H54 (cell line): ENCODE data around the gene SULT1C2.

Experiments
- DNase-seq: peaks from one replicate; pipeline ENCODE4 v3.0.0; 2011; ENCODE audit warnings: low spot score, mixed read lengths; ENCODE audit not compliant: insufficient read length
- FAIRE-seq: peaks from 3 replicates; lab custom pipeline; 2011; peaks lifted over from hg19 to GRCh38; lab: Jason Lieb, UNC
- POLR2A ChIP-seq: IDR thresholded peaks from 2 replicates; pipeline ENCODE4 v1.6.1; 2011; ENCODE audit warnings: low read depth, mild to moderate bottlenecking, low read length

The SULT1C2 gene

GRCh38 chr2:108288534-108289106 lies at the start of gene SULT1C2:
Gene SULT1C2, plus strand, starts transcription at chr2:108288895. Its CDS starts 4,773 bp downstream, at chr2:108293668.
- DNase-seq (peak; percentile 26), FAIRE-seq (peak; percentile 79)
- no peak for TF ChIP-seq POLR2A

GRCh38 chr2:108239786-108240185 lies 48.9 kb upstream of the SULT1C2 start, which contains the start of gene SULT1C3:
Gene SULT1C3, plus strand, starts transcription at chr2:108239968. Its CDS starts 7,227 bp downstream, at chr2:108247195.
- FAIRE-seq (no peak), DNase-seq (no peak)
- no peak for TF ChIP-seq POLR2A

- FAIRE-seq, result no peak
- DNase-seq, result no peak
- no peak for TF ChIP-seq POLR2A
Measured at GRCh38 chr2:108240966-108241365, 47.7 kb upstream of the SULT1C2 start.

DNA sequence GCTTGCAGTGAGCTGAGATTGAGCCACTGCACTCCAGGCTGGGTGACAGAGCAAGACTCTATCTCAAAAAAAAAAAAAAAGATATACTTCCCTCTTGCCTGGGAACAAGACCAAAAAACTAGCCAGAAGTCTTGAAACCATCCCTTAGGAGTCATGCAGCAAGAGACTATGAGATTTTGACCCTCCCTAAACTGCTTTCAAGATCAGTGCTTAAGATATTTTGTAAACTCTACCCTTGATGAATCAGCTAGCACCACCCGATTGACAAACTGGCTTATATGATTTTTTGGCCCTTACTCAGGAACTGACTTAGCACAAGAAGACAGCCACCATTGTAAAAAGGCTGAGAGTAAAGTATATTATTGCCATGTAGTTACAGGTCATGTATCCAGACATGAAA lies 45.1 kb upstream of the SULT1C2 start:
- TF ChIP-seq POLR2A, result no peak
- DNase-seq (no peak), FAIRE-seq (no peak)

DNA sequence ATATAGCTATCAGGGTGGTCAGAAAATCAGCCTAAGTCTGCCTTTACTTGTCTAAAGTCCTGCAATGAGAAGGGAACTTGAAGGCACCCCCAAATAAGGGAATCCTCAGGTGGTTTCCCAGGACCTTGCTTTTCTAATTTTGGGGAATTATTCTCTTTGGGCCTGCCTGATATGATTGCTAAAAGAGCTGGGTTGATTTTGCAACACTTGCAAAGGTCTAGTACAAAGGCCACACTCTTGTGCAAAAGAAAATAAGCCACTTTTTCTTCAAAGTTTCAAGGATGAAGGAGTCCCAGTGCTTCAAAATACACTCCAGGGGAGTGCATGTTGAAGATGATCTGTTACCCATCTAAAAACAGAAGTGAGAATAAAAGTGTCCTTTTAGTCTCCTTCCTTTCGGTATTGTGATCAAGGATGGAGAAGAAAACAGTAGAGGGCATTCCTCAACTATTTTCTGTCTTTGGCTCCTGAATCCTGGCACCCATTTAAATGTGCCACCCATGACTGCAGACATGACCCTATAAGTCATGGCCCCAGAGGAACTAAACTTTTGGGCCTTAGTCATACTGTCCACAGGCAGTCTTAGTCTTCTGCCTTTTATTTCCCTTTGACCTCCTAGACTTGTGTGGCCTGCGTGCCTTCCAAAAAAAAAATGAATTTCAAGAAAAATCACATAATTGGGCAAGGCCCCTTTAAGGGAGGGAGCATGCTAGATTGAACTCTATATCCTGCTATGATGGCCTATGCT lies 43.9 kb upstream of the SULT1C2 start:
- no peak for DNase-seq
- no peak for TF ChIP-seq POLR2A
- no peak for FAIRE-seq

DNA sequence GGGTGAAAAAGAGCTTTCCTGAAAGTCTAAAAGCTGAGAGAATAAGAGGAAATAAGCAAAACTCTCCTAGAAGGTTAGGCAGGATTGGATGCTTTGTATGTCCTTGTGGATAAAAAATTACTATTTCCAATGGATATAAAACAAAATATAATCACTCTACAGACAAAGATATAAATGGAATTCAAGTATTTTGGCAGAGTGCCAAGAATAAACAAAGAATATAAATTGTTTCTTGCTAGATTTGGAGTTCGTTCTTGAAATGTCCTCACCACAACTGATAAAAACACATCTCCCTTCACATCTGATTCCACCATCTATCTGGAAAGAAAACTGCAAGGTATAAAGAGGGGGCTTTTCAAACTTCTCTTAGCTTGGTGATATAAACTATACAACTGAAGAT lies 35.6 kb upstream of the SULT1C2 start:
- DNase-seq (no peak), FAIRE-seq (no peak)
- no peak for TF ChIP-seq POLR2A

- FAIRE-seq, result no peak
- DNase-seq, result no peak
- no peak for TF ChIP-seq POLR2A
Measured at GRCh38 chr2:108257757-108258331, 30.9 kb upstream of the SULT1C2 start.

GRCh38 chr2:108260773-108261172 lies 27.9 kb upstream of the SULT1C2 start:
- FAIRE-seq (no peak), DNase-seq (no peak)
- no peak for TF ChIP-seq POLR2A

DNA sequence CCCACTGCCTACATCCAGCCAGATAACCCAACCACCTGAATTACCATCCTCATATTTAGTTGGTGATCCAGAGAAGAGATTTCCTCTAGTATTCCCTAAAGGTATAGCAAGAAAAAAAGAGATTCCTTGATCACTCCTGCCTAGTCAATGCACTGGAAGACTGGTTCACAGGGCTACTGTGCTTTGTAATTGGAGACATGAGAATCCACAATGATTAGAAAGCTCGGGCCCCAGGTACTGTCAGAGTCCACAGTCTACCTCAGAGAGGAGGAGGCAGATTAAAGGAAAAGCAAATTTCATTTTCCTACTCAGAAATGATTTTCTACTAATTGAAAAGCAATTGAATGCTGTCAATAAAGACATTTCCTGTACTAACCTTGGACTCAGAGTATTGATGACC lies 26.7 kb upstream of the SULT1C2 start:
- FAIRE-seq, result no peak
- no peak for TF ChIP-seq POLR2A

GRCh38 chr2:108263401-108263800 lies 25.3 kb upstream of the SULT1C2 start:
- no peak for FAIRE-seq
- no peak for TF ChIP-seq POLR2A
- no peak for DNase-seq

More for the DNA sequence above, 26.7 kb upstream of the SULT1C2 start:
- no peak for DNase-seq

DNA sequence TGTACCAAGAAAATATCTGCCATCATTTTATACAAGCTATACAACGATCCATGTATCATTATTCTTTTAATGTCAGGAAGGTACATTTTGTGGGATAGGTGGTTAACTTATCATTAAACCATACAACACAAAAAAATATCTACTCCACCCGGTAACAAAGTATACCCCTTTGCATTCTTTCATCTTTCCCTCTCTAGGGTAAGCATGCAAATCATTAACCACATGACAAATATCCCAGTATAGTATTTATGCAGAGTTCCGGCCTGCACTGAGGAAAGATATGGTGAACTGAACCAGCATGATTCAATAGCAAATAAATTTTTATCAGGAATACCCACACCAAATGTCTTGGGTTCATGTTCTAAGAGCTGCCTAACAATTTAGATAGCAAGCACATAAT lies 22.5 kb upstream of the SULT1C2 start:
- FAIRE-seq, result no peak
- TF ChIP-seq POLR2A, result no peak

DNA sequence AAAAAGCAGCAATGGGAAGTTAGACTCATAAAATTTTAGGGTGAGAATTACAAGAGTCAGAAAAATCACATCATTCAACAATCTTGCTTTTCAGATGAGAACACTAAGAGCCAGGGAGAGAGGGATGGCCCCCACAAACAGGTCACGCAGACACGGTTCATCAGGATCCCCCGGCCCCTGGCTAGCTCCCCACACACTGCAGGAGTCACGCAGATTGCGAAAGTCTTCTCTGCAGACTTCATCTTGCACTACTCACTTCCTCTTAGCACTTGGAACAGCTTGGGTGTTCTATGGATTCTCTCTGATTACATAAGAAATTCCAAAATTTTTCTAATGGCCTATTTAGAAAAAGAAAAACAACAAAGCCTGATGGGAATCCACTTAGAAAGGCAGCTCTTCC lies 21.6 kb upstream of the SULT1C2 start:
- TF ChIP-seq POLR2A, result no peak
- no peak for DNase-seq
- no peak for FAIRE-seq

More for the DNA sequence above, 22.5 kb upstream of the SULT1C2 start:
- no peak for DNase-seq

DNA sequence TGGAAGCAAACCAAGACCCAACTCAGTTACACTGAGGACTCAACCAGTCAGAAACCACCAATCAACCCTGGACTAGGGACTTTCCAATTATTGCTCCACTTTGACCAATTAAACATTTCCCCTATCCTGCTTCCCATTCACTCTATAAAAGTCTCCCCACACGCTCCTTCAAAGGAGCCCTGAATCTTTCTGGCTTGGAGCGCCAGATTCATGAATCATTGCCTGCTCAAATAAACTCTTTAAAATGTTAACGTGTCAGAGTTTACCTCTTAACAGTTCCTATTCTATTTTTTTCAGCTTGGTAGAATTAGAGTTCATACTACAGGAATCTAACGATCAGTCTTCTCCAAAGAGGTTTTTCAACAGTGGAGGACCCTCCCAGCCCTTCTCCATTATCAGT lies 20.7 kb upstream of the SULT1C2 start:
- DNase-seq, result no peak
- no peak for TF ChIP-seq POLR2A
- peak; percentile 50 for FAIRE-seq

DNA sequence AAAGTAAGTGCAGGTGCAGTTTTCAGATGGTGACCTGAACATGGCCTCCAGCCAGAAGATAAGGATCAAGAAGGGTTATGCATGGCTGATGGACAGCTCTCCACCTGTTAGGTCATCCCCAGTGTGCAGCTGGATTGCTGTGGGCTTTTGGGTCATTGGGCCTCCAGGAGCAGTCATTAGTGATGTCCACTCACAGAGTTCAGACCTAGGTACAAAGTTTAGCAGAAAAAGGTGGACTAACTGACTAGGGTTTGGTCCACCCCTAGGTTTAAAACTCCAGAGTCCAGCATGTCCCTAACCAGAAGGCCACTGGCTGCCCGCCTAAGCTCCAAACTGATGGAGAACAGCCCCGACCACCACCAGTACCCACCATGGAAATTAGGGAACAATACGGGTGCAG lies 18.3 kb upstream of the SULT1C2 start:
- TF ChIP-seq POLR2A, result no peak
- DNase-seq, result no peak
- FAIRE-seq, result no peak
